Measurements from ENCODE around the gene ABTB1. TPM values are rescaled to one million over a fixed set of nuclear protein-coding genes. Genes with fewer than 3 reads are reported as not detected.

Gene ABTB1
- total and polyA plus RNA-seq, 5 donors from 2014 or later, result 120 to 130 (median 123) TPM

- Mint-ChIP-seq H3K27me3 (peaks cover 6% of the 10 kb centered on the region), H3K27ac (peak overlapping the region in 1 of 3 donors; percentile 11), H3K4me3 (peak overlapping the region in 3 of 4 donors; percentile 61 to 93 (median 83)), H3K4me1 (peaks cover 0 to 20% (median 7%) of the 10 kb centered on the region in 4 donors), H3K36me3 (peaks cover 3% of the 10 kb centered on the region), H3K9me3 (peaks cover 0 to 1% (median 0%) of the 10 kb centered on the region in 7 donors)
- Histone ChIP-seq H3K9me3 (ENCODE audit: control insufficient read depth in 2 of 2, low read length in 2 of 2) (no peaks in the 10 kb centered on the region), H3K36me3 (ENCODE audit: control insufficient read depth, insufficient read depth, low read length) (no peaks in the 10 kb centered on the region), H3K4me3 (ENCODE audit: low read depth, low read length) (no peak overlapping the region), H3K27ac (ENCODE audit: insufficient read depth, low read length, poor library complexity, severe bottlenecking) (no peak overlapping the region), H3K27me3 (ENCODE audit: control insufficient read depth, insufficient read depth, low read length) (no peaks in the 10 kb centered on the region), H3K4me1 (ENCODE audit: control insufficient read depth, insufficient read depth, low read length, poor library complexity, severe bottlenecking) (peaks cover 27% of the 10 kb centered on the region)
- ATAC-seq (ENCODE audit: low read depth in 2 of 2) (no peak), DNase-seq (no peak)
Measured at GRCh38 chr3:127669541-127670228, 3.1 kb upstream of the ABTB1 start.

- Mint-ChIP-seq H3K27me3 (peaks cover 3% of the 10 kb centered on the region), H3K9me3 (peaks cover 0 to 1% (median 0%) of the 10 kb centered on the region in 7 donors), H3K27ac (peak overlapping the region in 1 of 3 donors; percentile 11), H3K4me3 (peak overlapping the region; percentile 60 to 93 (median 70)), H3K4me1 (peaks cover 0 to 25% (median 11%) of the 10 kb centered on the region in 4 donors), H3K36me3 (peaks cover 3% of the 10 kb centered on the region)
- H3K27ac ChIP-seq (ENCODE audit: insufficient read depth, low read length, poor library complexity, severe bottlenecking), result no peak overlapping the region
- H3K9me3 ChIP-seq (ENCODE audit: control insufficient read depth in 2 of 2, low read length in 2 of 2), result no peaks in the 10 kb centered on the region
- no peaks in the 10 kb centered on the region for H3K36me3 ChIP-seq (ENCODE audit: control insufficient read depth, insufficient read depth, low read length)
- no peak for ATAC-seq (ENCODE audit: low read depth in 2 of 2)
- H3K27me3 ChIP-seq (ENCODE audit: control insufficient read depth, insufficient read depth, low read length), result no peaks in the 10 kb centered on the region
- no peak overlapping the region for H3K4me3 ChIP-seq (ENCODE audit: low read depth, low read length)
- no peak for DNase-seq
- H3K4me1 ChIP-seq (ENCODE audit: control insufficient read depth, insufficient read depth, low read length, poor library complexity, severe bottlenecking), result peaks cover 27% of the 10 kb centered on the region
Measured at GRCh38 chr3:127670229-127670559, 2.6 kb upstream of the ABTB1 start.

- Mint-ChIP-seq H3K4me3 (peak overlapping the region; percentile 38 to 93 (median 90)), H3K9me3 (peaks cover 0 to 1% (median 0%) of the 10 kb centered on the region in 7 donors), H3K27me3 (no peaks in the 10 kb centered on the region), H3K36me3 (peaks cover 6% of the 10 kb centered on the region), H3K27ac (peak overlapping the region; percentile 43 to 98 (median 95)), H3K4me1 (peaks cover 0 to 33% (median 11%) of the 10 kb centered on the region in 4 donors)
- H3K4me1 ChIP-seq (ENCODE audit: control insufficient read depth, insufficient read depth, low read length, poor library complexity, severe bottlenecking), result peaks cover 35% of the 10 kb centered on the region
- no peak overlapping the region for H3K27ac ChIP-seq (ENCODE audit: insufficient read depth, low read length, poor library complexity, severe bottlenecking)
- no peak for ATAC-seq (ENCODE audit: low read depth in 2 of 2)
- H3K9me3 ChIP-seq (ENCODE audit: control insufficient read depth in 2 of 2, low read length in 2 of 2), result no peaks in the 10 kb centered on the region
- H3K4me3 ChIP-seq (ENCODE audit: low read depth, low read length), result no peak overlapping the region
- no peaks in the 10 kb centered on the region for H3K27me3 ChIP-seq (ENCODE audit: control insufficient read depth, insufficient read depth, low read length)
- DNase-seq, result no peak
- H3K36me3 ChIP-seq (ENCODE audit: control insufficient read depth, insufficient read depth, low read length), result no peaks in the 10 kb centered on the region
Measured at GRCh38 chr3:127670761-127671522, 1.8 kb upstream of the ABTB1 start.

GRCh38 chr3:127671523-127672428, 976 bp upstream of the ABTB1 start:
- Mint-ChIP-seq H3K36me3 (peaks cover 11% of the 10 kb centered on the region), H3K27ac (peak overlapping the region; percentile 95 to 98 (median 97)), H3K4me3 (peak overlapping the region; percentile 89 to 93 (median 93)), H3K27me3 (no peaks in the 10 kb centered on the region), H3K9me3 (peaks cover 0 to 1% (median 0%) of the 10 kb centered on the region in 7 donors), H3K4me1 (peaks cover 0 to 37% (median 13%) of the 10 kb centered on the region in 4 donors)
- peak in 1 of 2 donors; percentile 1 for ATAC-seq (ENCODE audit: low read depth in 2 of 2)
- Histone ChIP-seq H3K27me3 (ENCODE audit: control insufficient read depth, insufficient read depth, low read length) (no peaks in the 10 kb centered on the region), H3K27ac (ENCODE audit: insufficient read depth, low read length, poor library complexity, severe bottlenecking) (peak overlapping the region; percentile 86), H3K4me3 (ENCODE audit: low read depth, low read length) (peak overlapping the region; percentile 53), H3K4me1 (ENCODE audit: control insufficient read depth, insufficient read depth, low read length, poor library complexity, severe bottlenecking) (peaks cover 35% of the 10 kb centered on the region), H3K9me3 (ENCODE audit: control insufficient read depth in 2 of 2, low read length in 2 of 2) (no peaks in the 10 kb centered on the region), H3K36me3 (ENCODE audit: control insufficient read depth, insufficient read depth, low read length) (peaks cover 6% of the 10 kb centered on the region)
- peak; percentile 27 to 54 (median 33) for DNase-seq

- no peaks in the 10 kb centered on the region for H3K27me3 Mint-ChIP-seq
- DNase-seq (peak in 2 of 3 donors; percentile 67 to 70), ATAC-seq (ENCODE audit: low read depth in 2 of 2) (peak; percentile 46 to 49)
- peaks cover 0 to 1% (median 0%) of the 10 kb centered on the region in 7 donors for H3K9me3 Mint-ChIP-seq
- peak overlapping the region; percentile 93 to 95 (median 94) for H3K4me3 Mint-ChIP-seq
- H3K4me1 ChIP-seq (ENCODE audit: control insufficient read depth, insufficient read depth, low read length, poor library complexity, severe bottlenecking), result peaks cover 35% of the 10 kb centered on the region
- peaks cover 0 to 48% (median 13%) of the 10 kb centered on the region in 4 donors for H3K4me1 Mint-ChIP-seq
- peaks cover 17% of the 10 kb centered on the region for H3K36me3 ChIP-seq (ENCODE audit: control insufficient read depth, insufficient read depth, low read length)
- H3K27ac Mint-ChIP-seq, result peak overlapping the region; percentile 86 to 98 (median 94)
- no peaks in the 10 kb centered on the region for H3K9me3 ChIP-seq (ENCODE audit: control insufficient read depth in 2 of 2, low read length in 2 of 2)
- no peaks in the 10 kb centered on the region for H3K27me3 ChIP-seq (ENCODE audit: control insufficient read depth, insufficient read depth, low read length)
- H3K36me3 Mint-ChIP-seq, result peaks cover 15% of the 10 kb centered on the region
- H3K4me3 ChIP-seq (ENCODE audit: low read depth, low read length), result peak overlapping the region; percentile 59
- H3K27ac ChIP-seq (ENCODE audit: insufficient read depth, low read length, poor library complexity, severe bottlenecking), result peak overlapping the region; percentile 83
Measured at GRCh38 chr3:127673191-127674100, 694 bp downstream of the ABTB1 start.

- peak in 1 of 3 donors; percentile 32 for DNase-seq
- peaks cover 15% of the 10 kb centered on the region for H3K36me3 Mint-ChIP-seq
- H3K4me1 Mint-ChIP-seq, result peaks cover 0 to 50% (median 13%) of the 10 kb centered on the region in 4 donors
- H3K4me3 Mint-ChIP-seq, result peak overlapping the region; percentile 93 to 95 (median 94)
- peaks cover 24% of the 10 kb centered on the region for H3K36me3 ChIP-seq (ENCODE audit: control insufficient read depth, insufficient read depth, low read length)
- H3K27me3 ChIP-seq (ENCODE audit: control insufficient read depth, insufficient read depth, low read length), result no peaks in the 10 kb centered on the region
- no peaks in the 10 kb centered on the region for H3K27me3 Mint-ChIP-seq
- peaks cover 0 to 1% (median 0%) of the 10 kb centered on the region in 7 donors for H3K9me3 Mint-ChIP-seq
- H3K4me3 ChIP-seq (ENCODE audit: low read depth, low read length), result peak overlapping the region; percentile 59
- peak overlapping the region; percentile 83 for H3K27ac ChIP-seq (ENCODE audit: insufficient read depth, low read length, poor library complexity, severe bottlenecking)
- ATAC-seq (ENCODE audit: low read depth in 2 of 2), result no peak
- no peaks in the 10 kb centered on the region for H3K9me3 ChIP-seq (ENCODE audit: control insufficient read depth in 2 of 2, low read length in 2 of 2)
- peak overlapping the region; percentile 57 to 98 (median 86) for H3K27ac Mint-ChIP-seq
- peaks cover 35% of the 10 kb centered on the region for H3K4me1 ChIP-seq (ENCODE audit: control insufficient read depth, insufficient read depth, low read length, poor library complexity, severe bottlenecking)
Measured at GRCh38 chr3:127674101-127674721, 1.5 kb downstream of the ABTB1 start.
